H54 (cell line): ENCODE measurements around the gene PDE4D.
"Not testable (repeated sequence)": the region's sequence is repeated elsewhere in the genome, so short reads cannot be mapped to it uniquely, and the experiment has no call there.

ENCODE experiments used
- DNase-seq: peaks from one replicate; pipeline ENCODE4 v3.0.0; 2011; ENCODE audit warnings: low spot score, mixed read lengths; ENCODE audit not compliant: insufficient read length
- FAIRE-seq: peaks from 3 replicates; lab custom pipeline; 2011; peaks lifted over from hg19 to GRCh38; lab: Jason Lieb, UNC
- POLR2A ChIP-seq: IDR thresholded peaks from 2 replicates; pipeline ENCODE4 v1.6.1; 2011; ENCODE audit warnings: low read depth, mild to moderate bottlenecking, low read length

Gene PDE4D

DNA sequence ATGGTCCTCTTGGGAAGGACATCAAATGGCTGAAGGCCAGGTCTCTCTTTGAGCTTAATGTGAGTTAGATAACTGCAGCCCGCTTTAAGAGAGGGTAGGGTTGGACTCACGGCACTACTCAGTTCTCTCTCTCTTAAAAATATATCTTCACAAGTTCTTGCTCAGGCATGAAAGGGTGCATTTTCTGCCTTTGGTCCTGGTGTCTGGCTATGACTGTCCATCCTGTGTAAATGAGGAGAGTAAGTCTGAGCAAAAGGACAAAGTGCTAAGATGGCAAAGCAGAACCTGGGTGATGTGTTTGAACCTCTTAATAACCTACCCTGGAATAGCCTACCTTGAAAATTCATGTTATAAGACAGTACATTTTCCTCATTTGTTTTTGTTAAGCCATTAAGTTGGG, 293.4 kb downstream of the PDE4D start:
- no peak for DNase-seq
- FAIRE-seq: no peak
- TF ChIP-seq POLR2A: no peak

DNA sequence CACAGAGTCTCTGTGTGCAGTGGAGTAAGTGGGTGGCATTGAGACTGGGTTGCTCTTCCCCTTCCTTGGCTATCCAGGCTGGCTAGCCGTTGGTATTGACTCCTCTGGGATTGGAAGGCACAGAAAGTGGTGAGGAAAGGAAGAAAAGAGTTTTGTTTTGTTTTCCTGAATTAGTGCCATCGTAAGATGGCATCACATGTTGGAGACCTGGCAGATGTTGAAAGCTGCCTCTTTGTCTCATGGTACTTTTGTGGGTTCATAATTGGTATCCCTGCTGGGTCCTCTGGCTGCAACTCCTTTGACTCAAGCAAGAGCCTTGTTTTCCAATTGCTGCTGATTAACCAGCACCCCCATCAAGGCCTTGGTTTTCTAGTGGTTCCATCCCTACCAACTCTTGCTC, 293.8 kb downstream of the PDE4D start:
- FAIRE-seq (no peak), DNase-seq (no peak)
- TF ChIP-seq POLR2A: no peak

DNA sequence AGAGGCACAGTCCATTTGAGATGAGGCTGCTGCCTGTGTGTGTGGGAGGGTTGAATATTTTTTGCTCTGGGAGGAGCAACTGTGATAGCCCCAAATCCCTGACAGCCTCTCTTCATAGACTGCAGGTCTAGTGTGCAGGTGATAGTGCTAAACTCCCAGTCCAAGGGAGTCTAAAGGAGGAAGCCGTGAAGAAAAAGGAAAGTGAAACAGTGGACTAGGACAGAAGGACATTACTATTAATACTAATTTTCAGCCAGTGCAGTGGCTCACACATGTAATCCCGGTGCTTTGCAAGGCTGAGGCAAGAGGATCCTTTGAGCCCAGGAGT, 295.0 kb downstream of the PDE4D start:
- DNase-seq (no peak), FAIRE-seq (peak; percentile 76)
- TF ChIP-seq POLR2A: no peak

DNA sequence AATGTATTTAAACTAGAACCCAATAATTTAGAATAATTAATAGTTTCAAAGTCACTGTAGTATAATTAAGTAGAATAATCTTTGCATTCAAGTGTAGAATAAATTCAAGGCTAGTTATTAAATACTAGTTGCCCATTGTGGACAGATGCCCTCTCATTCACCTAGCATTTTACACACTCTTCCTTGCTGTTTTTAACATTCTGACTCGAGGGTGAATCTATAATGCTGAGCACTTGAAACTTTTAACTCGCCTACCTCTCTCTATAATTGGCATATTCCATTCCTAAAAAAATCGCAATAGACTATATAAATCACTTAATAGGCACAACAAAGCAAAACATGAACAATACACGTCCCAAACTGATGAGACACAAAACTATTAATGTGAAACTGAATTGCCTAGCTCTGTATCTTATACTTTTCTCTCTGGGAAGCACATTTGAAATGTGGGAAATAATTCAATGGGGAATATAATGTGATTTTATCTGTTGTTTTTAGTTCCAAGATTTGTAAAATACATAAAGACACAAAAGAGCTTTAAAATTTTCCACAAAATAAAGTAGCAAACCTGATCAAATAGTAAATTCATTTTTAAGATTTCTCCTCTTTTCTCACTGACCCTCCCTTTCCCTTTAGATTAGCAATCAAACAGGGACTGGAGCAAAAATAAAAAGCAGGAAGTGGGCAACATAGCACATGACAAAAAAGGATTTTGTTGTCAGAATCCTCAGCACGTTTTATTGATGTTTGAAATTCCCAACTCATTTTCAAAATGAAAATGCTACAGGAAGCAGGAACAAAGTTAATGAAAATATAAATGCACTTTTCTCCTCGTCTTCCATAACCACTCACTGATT, 295.6 kb downstream of the PDE4D start:
- DNase-seq (no peak), FAIRE-seq (peak; percentile 43)
- no peak for TF ChIP-seq POLR2A

DNA sequence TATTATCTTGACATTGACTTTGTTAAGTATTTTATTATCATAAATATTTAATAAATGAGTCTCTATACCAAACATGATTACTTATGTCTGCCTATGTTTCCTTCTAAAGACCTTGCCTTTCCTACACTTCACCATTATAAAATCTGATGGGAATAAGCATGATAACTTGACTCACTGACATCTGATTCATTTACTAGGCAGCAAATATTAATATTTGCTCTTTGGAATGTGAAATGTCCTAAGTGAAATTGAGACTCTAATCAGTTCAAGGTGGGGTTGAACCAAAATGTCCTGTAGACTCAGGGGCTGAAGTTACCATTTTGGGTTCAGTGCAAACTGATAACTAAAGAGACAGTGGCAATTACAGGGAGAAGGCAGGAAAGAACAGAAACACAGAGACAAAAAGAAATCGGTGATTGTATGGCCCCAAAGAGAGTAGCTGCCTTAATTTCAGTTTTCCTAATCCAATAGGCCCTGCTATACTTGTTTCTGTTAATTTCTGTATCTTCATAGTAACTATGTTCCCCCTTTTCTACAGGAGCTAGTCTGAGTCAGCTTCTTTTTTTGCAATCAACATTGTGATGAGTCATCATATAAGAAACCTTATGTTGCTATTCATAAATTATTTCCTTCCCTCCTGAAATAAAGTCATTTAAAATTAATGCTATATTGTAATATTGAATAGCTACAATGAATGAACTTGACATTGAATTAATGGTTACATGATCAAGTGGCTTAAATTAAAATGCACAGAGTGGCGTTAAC, 296.8 kb downstream of the PDE4D start:
- DNase-seq (no peak), FAIRE-seq (peak; percentile 36)
- no peak for TF ChIP-seq POLR2A

DNA sequence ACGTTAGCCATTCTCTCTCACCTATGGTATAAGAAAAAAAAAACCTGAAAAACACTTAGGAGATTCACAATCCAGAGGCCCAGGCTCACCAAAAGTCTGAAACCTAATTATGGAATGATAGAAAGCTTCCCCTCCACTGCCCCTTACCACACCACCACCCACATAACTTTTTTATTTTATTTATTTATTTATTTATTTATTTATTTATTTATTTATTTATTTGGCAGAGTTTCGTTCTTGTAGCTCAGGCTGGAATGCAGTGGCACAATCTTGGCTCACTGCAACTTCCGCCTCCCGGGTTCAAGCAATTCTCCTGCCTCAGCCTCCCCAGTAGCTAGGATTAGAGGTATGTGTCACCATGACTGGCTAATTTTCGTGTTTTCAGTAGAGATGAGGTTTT, 299.4 kb downstream of the PDE4D start:
- not testable (repeated sequence) for DNase-seq, FAIRE-seq

DNA sequence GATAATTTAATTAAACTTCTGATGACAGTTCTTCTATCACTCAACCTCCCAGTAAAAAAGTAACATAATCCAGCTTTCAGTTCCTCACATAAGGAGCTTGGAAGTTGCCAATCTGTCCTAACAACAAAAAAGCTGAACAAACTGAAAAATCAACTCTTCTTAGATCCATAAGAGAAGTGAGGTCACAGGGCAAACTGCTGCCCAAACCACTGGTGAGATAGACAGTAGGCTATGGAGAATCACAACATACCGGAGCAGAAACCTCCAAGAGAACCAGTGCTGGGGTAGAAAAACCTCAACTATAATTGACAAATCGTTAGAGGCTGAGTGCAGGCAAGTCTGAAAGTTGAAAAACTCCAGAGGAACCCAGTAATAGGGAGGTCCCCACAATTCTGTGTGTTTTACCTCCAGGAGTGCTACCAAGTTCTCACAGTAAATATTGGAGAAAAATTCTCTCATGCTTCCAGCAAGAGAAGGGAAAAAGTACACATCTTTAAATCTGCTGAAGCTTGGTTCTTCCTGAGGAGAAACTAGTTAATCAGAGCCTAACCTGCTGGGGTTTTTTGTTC, 300.0 kb downstream of the PDE4D start:
- no peak for TF ChIP-seq POLR2A
- FAIRE-seq (no peak), DNase-seq (no peak)

DNA sequence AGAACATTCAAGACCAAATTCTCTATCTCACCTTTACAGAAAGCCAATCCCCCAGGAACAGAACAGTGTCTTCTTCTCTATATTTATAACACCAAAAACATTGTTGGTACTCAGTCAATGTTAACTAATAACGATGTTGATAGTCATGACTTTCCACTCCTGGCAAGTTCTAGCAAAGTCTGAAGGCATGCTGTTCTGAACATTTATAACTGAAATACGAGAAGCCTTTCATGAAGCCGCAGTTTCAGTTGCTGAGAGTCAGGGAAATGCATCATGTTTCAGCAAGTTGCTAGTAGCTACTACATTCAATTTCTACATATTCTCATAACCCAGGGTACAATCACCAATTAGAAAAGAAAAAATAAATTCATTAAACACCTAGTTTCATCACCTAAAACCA, 301.4 kb downstream of the PDE4D start:
- no peak for FAIRE-seq
- no peak for DNase-seq
- no peak for TF ChIP-seq POLR2A

DNA sequence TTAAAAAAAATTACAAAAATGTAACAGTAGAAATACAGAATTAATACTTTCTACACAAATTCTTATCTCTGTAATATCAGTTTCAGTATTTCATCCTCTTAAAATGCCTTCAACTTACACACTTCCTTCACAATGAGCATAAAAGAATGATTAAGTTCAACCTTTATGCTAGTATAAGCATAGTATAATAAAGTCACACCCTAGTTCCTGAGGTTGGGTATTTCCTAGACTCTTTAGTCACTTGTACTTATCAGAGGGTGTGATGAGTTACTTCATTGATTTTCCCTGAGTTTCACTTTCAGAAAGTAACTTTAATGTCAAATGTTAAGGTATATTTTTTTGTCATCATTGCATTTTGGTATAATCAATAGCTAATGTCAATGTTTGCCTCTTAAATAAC, 302.4 kb downstream of the PDE4D start:
- DNase-seq: no peak
- no peak for FAIRE-seq
- no peak for TF ChIP-seq POLR2A

DNA sequence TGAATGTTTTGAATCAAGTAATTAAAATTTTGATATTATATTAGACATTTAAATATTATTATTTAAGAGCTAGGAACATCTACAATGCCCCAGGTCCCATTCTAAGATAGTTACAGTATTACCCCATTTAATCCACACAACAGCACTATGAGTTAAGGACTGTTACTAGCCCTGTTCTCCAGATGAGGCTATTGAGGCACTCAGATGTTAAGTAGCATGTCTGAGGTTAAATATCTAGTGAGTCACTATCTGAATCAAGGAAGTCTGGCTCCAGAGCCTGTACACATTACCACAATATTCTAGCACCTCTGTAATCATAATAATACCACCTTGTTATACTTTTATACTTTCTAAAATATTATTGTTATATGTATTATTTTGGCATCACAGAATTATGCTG, 304.6 kb downstream of the PDE4D start:
- no peak for TF ChIP-seq POLR2A
- FAIRE-seq (peak; percentile 81), DNase-seq (no peak)

DNA sequence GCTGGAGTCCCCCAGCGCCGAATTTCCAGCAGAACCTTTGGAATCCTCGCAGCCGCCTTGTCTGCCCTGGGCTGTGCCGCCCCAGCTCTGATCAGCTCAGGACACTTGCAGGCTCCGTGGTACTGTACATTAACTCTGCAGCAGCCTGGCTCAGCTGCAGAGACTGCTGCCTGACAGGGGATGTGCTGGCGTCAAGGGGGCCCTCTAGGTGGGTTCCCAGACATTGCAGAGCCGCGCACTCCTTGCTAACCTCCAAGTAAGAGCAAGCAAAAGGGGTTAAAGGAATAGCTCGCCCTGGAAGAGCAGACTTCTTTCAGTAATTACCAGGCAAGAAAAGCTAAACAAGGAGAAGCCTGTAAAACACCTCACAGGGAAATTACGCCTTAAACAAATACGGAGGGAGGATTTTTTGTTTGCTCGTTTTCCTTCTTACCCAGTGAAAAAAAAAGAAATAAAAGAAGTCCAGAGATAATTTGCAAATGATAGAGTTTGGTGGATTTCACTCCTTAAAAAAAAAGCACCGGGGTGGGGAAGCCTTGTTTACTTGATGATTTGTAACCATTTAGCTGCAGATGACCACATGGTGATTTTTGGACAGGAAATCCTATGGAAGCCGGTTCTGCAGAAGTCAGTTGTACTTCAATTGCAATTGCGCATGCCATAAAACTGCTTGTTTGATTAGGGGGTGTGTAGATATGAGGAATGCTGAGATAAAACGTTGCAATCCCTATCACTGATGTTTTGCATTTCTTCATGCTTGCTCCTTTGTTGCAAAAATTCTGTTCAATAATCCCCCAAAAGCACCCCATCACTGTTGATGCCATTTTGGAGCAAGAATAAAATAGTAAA, 305.8 kb downstream of the PDE4D start:
- no peak for TF ChIP-seq POLR2A
- FAIRE-seq (no peak), DNase-seq (no peak)

DNA sequence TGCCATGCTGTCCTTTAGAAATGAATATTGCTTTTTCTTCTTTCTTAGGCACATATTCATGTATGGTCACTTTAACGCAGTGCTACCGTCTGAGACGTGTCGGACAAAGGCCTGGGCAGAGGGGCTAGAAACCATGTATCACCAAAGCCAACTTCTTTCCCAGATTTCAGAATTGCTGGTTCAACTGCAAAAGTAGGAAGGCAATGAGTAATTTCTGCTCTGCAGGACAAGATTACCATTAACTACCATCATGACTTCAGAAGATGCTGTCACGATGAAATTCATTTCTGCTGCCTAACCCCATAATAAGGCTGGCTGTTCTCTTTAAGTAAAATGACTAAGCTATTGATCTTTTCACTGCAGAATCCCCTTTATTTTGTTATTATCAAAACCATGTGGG, 306.7 kb downstream of the PDE4D start:
- no peak for DNase-seq
- no peak for FAIRE-seq
- no peak for TF ChIP-seq POLR2A
